ENCODE results near the gene DNAH11.

GRCh38 chr7:21656081-21656480 is 113.2 kb downstream of the DNAH11 start:
- TF ChIP-seq CTCF (conservative IDR thresholded peaks at IDR 0.05; ENCODE audit: low read depth, low read length): no peak
- TF ChIP-seq EZH2 (IDR thresholded peaks at IDR 0.05; ENCODE audit: low read length, unreplicated experiment): no peak

Measured in PC-3 (cell line).